IMR-90 (cell line): Measurements from ENCODE around the gene SYNC.
"Not testable (repeated sequence)": the region's sequence is repeated elsewhere in the genome, so short reads cannot be mapped to it uniquely, and the experiment has no call there.

Source experiments
- CEBPB ChIP-seq: IDR thresholded peaks from 2 replicates; pipeline ENCODE4 v1.6.1; 2012; ENCODE audit warnings: low read depth, low read length, improper control_type of control experiment
- CTCF ChIP-seq: conservative IDR thresholded peaks from 2 replicates; pipeline ENCODE4 v1.5.1; 2012; ENCODE audit warnings: mild to moderate bottlenecking, low read depth, low read length, improper control_type of control experiment
- MAZ ChIP-seq: IDR thresholded peaks from 2 replicates; pipeline ENCODE4 v1.6.1; 2012; ENCODE audit warnings: low read depth, mild to moderate bottlenecking, low read length, improper control_type of control experiment, moderate library complexity, borderline replicate concordance
- POLR2A ChIP-seq: IDR thresholded peaks from 2 replicates; pipeline ENCODE4 v1.6.1; 2012; ENCODE audit warnings: mild to moderate bottlenecking, low read depth, low read length
- RAD21 ChIP-seq: IDR thresholded peaks from 2 replicates; pipeline ENCODE4 v1.6.1; 2012; ENCODE audit warnings: low read length, improper control_type of control experiment
- RFX5 ChIP-seq: IDR thresholded peaks from 2 replicates; pipeline ENCODE4 v1.8.0; 2012; ENCODE audit warnings: low read depth, mild to moderate bottlenecking, low read length, moderate library complexity
- USF2 ChIP-seq: fragments of 150-350 bp; IDR thresholded peaks from 2 replicates; pipeline ENCODE4 v1.6.1; 2017; ENCODE audit warnings: mild to moderate bottlenecking, antibody characterized with exemption, low read length, low read depth

GRCh38 chr1:32630173-32630572, 72.4 kb downstream of the SYNC start:
- TF ChIP-seq CTCF, USF2, RAD21, POLR2A, MAZ, CEBPB, RFX5: not testable (repeated sequence)
